ENCODE data around the gene SECTM1. TPM values are rescaled to one million over a fixed set of nuclear protein-coding genes. Genes with fewer than 3 reads are reported as not detected.
"Not testable (repeated sequence)": the region's sequence is repeated elsewhere in the genome, so short reads cannot be mapped to it uniquely, and the experiment has no call there.

Gene SECTM1
- total RNA-seq: 100 to 1,000 TPM in 2 of 4 donors, 10 to 100 TPM in 2; 10.7 to 258 (median 94.5) TPM

GRCh38 chr17:82333279-82334171, at the start of gene SECTM1:
Gene SECTM1 (minus strand): TSS chr17:82333766. CDS start chr17:82327240, 6,526 bp downstream.
- Histone ChIP-seq H3K4me1 (peaks cover 7 to 63% (median 32%) of the 10 kb centered on the region in 4 donors), H3K27ac (peak within 1 kb of the TSS; percentile 66 to 92 (median 78)), H3K4me3 (peak within 1 kb of the TSS; percentile 42 to 66 (median 55)), H3K36me3 (no peaks in the 10 kb centered on the region), H3K27me3 (no peaks in the 10 kb centered on the region), H3K9me3 (no peaks in the 10 kb centered on the region)
- TF ChIP-seq POLR2A (IDR thresholded peaks at IDR 0.05) (peak in 1 of 2 donors; percentile 34), CTCF (IDR thresholded peaks at IDR 0.05) (no peak)
- DNase-seq: peak; percentile 35 to 78 (median 73)

GRCh38 chr17:82382933-82383255, 49.3 kb upstream of the SECTM1 start:
- DNase-seq: no peak
- no peak overlapping the region for H3K4me3 ChIP-seq
- no peaks in the 10 kb centered on the region for H3K36me3 ChIP-seq
- H3K27me3 ChIP-seq: no peaks in the 10 kb centered on the region
- H3K4me1 ChIP-seq: peaks cover 0 to 13% (median 0%) of the 10 kb centered on the region in 4 donors
- H3K9me3 ChIP-seq: no peaks in the 10 kb centered on the region
- TF ChIP-seq CTCF (IDR thresholded peaks at IDR 0.05): no peak
- TF ChIP-seq POLR2A (IDR thresholded peaks at IDR 0.05): no peak
- H3K27ac ChIP-seq: no peak overlapping the region

GRCh38 chr17:82382220-82382932, 48.8 kb upstream of the SECTM1 start:
- H3K9me3 ChIP-seq, H3K4me3 ChIP-seq, H3K27ac ChIP-seq, H3K27me3 ChIP-seq, DNase-seq, H3K36me3 ChIP-seq: not testable (repeated sequence)
- H3K4me1 ChIP-seq: peaks cover 0 to 13% (median 0%) of the 10 kb centered on the region in 4 donors

- H3K4me1 ChIP-seq, H3K27me3 ChIP-seq, H3K27ac ChIP-seq, H3K4me3 ChIP-seq, DNase-seq, H3K36me3 ChIP-seq, H3K9me3 ChIP-seq: not testable (repeated sequence)
Observed at GRCh38 chr17:82381703-82382009, 48.1 kb upstream of the SECTM1 start.

- no peak overlapping the region for H3K27ac ChIP-seq
- peaks cover 0 to 7% (median 0%) of the 10 kb centered on the region in 4 donors for H3K4me1 ChIP-seq
- peak overlapping the region in 1 of 4 donors; percentile 13 for H3K4me3 ChIP-seq
- no peaks in the 10 kb centered on the region for H3K27me3 ChIP-seq
- no peaks in the 10 kb centered on the region for H3K9me3 ChIP-seq
- no peak for DNase-seq
- TF ChIP-seq CTCF (IDR thresholded peaks at IDR 0.05) (no peak), POLR2A (IDR thresholded peaks at IDR 0.05) (no peak)
- no peaks in the 10 kb centered on the region for H3K36me3 ChIP-seq
Observed at GRCh38 chr17:82380860-82381702, 47.5 kb upstream of the SECTM1 start.

GRCh38 chr17:82378741-82379021, 45.1 kb upstream of the SECTM1 start:
- Histone ChIP-seq H3K36me3 (no peaks in the 10 kb centered on the region), H3K27ac (no peak overlapping the region), H3K9me3 (no peaks in the 10 kb centered on the region), H3K4me1 (no peaks in the 10 kb centered on the region), H3K27me3 (peaks cover 0 to 16% of the 10 kb centered on the region in 2 donors), H3K4me3 (no peak overlapping the region)
- DNase-seq: no peak
- TF ChIP-seq CTCF (IDR thresholded peaks at IDR 0.05) (no peak), POLR2A (IDR thresholded peaks at IDR 0.05) (no peak)

All from Peyer's patch (tissue), 4 donors.